ENCODE data around the gene IGF1. TPM values are rescaled to one million over a fixed set of nuclear protein-coding genes. Genes with fewer than 3 reads are reported as not detected.

Gene IGF1
- total and polyA plus RNA-seq, 8 donors: 15.7 to 99.9 (median 25.7) TPM

DNA sequence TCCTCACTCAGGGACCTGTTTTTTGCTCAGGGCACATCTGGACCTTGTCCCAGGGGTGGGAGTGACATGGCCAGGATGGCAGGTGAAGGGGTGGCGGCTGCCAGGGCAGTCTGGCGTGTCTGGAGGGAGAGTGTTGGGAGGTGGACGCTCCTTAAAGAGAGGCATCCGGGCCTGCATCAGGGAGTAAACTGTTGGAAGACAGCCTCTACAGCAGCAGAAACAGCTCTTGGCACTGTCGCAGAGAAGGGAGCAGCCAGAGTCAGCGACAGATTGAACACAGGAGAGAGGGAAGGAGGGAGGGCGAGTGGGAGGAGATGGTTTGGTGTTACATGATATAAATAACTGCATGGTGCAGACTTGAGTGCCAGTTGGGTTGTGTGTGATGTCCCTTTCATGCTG is 52.8 kb downstream of the IGF1 start:
- Histone ChIP-seq H3K36me3 (no peaks in the 10 kb centered on the region), H3K9me3 (no peaks in the 10 kb centered on the region), H3K27me3 (no peaks in the 10 kb centered on the region), H3K4me1 (peaks cover 0 to 3% of the 10 kb centered on the region in 2 donors), H3K4me3 (no peak overlapping the region), H3K27ac (peak overlapping the region in 1 of 2 donors; percentile 34)
- ATAC-seq: no peak
- DNase-seq: peak in 2 of 4 donors; percentile 32 to 50
- intact Hi-C loops (cut with DNase I): no loop called here
- TF ChIP-seq, protein P1, sequence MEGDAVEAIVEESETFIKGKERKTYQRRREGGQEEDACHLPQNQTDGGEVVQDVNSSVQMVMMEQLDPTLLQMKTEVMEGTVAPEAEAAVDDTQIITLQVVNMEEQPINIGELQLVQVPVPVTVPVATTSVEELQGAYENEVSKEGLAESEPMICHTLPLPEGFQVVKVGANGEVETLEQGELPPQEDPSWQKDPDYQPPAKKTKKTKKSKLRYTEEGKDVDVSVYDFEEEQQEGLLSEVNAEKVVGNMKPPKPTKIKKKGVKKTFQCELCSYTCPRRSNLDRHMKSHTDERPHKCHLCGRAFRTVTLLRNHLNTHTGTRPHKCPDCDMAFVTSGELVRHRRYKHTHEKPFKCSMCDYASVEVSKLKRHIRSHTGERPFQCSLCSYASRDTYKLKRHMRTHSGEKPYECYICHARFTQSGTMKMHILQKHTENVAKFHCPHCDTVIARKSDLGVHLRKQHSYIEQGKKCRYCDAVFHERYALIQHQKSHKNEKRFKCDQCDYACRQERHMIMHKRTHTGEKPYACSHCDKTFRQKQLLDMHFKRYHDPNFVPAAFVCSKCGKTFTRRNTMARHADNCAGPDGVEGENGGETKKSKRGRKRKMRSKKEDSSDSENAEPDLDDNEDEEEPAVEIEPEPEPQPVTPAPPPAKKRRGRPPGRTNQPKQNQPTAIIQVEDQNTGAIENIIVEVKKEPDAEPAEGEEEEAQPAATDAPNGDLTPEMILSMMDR (IDR thresholded peaks at IDR 0.05): no peak

DNA sequence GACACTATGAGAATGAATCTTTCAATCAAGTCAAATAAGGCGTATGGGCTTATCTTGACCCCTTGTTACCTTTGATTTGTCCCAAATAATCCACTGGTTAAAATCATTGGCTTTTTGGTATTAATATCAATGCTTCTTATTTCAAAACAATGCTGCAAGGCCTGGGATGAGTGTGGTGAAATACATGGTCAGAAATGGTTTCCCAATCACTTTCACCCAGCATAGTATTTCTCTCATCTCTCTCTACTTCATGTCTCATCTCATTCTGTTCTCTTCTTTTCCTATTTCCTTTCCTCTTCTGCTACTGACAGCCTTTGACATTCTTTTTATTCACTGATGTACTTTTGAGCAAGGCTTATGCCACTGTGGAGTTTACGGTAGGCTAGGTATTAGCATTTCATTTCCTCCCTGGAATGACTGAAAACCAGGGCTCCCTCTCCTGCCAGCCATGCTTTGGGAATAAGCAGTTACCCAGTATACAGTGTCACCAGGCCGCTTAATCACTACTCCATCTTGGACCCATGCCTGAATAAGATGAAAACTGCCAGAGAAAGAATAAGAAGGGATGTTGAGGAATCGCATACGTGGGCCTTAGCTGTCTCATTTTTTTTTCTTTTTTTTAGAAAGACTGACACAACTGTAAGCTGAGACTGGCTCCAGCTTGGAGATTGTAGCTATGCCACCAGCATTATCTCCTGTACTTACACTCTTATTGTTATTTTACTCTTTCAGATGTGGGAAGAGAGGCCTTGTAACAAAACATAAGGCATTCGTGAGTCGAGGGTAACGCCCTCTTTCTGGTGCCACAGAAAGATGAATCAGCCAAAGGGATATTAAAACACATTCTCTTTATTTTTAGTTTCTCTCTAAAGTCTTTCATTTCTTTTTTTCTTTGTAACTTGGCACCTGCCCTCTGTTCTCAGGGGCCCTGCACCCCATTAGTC is 53.5 kb downstream of the IGF1 start:
- peak overlapping the region in 1 of 2 donors; percentile 34 for H3K27ac ChIP-seq
- TF ChIP-seq, protein P1 (IDR thresholded peaks at IDR 0.05): no peak
- intact Hi-C loops (cut with DNase I): no loop called here
- H3K9me3 ChIP-seq: no peaks in the 10 kb centered on the region
- ATAC-seq: no peak
- no peaks in the 10 kb centered on the region for H3K27me3 ChIP-seq
- no peak overlapping the region for H3K4me3 ChIP-seq
- peaks cover 0 to 3% of the 10 kb centered on the region in 2 donors for H3K4me1 ChIP-seq
- DNase-seq: no peak
- no peaks in the 10 kb centered on the region for H3K36me3 ChIP-seq

DNA sequence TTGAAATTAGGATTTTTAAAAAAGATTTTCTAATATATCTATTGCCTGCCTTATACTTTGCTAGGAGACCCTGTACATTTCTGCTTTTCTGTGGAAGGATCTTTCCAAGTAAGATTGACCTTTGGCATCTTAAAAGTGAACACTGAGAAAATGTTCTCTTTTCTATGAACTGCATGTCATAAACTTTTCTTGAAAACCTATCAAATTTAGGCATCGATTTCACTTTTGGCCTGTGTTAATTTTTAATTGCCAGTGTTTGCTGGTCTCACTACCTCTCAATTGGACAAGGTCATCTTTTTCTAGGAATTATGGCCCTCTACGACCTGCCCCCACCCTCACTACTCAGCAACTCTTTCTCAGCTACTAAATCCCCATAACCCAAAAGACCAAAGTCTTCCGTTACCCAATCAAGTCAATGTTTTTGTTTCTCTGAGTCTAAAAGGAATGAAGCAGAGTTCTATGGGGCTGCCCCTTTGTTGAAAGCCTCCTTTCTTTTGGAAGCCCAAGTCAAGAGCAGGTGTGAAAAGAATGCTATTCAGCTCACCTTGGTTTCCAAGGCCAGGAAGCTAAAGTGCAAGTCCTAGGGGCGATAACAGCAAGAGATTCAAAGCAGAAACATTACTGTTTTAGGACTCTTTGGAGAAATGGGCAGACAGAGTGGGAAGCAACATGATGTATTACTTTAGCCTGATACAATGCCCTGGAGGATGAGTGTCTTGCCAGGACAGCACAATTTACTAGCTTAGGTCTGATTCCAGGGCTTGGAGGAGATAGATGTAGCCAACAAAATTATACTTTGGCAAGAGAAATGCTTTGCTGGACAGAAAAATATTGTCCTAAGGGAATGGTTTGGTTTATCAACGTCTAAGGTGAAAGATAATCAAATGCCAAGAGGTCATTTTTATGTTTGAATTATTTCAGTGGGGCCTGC is 55.0 kb downstream of the IGF1 start:
- DNase-seq (no peak), ATAC-seq (no peak)
- Histone ChIP-seq H3K9me3 (no peaks in the 10 kb centered on the region), H3K4me3 (no peak overlapping the region), H3K36me3 (no peaks in the 10 kb centered on the region), H3K27me3 (no peaks in the 10 kb centered on the region), H3K4me1 (peaks cover 0 to 3% of the 10 kb centered on the region in 2 donors), H3K27ac (no peak overlapping the region)
- intact Hi-C loops (cut with DNase I): no loop called here
- TF ChIP-seq, protein P1 (IDR thresholded peaks at IDR 0.05): no peak

DNA sequence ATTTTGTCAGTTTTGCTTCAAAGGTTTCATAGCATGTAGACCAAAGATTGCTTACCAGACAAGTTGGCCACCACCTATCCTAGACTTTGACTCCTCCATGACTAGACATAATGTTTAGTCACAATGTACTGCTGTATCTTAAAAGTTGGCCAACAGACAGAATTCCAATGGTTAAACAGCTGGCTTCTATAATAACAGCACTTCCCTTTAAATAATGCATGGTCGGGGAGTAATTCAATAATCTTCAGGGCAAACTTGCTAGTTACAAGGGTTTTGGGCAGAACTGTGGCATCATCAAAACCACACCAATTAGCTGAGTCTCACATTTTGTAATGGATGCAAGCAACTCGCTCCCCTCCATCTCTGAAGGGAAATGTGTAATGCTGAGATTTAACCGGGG is 56.9 kb downstream of the IGF1 start:
- TF ChIP-seq, protein P1 (IDR thresholded peaks at IDR 0.05): no peak
- DNase-seq (peak in 2 of 4 donors; percentile 49 to 52), ATAC-seq (peak; percentile 38)
- Histone ChIP-seq H3K9me3 (no peaks in the 10 kb centered on the region), H3K4me1 (peaks cover 0 to 3% of the 10 kb centered on the region in 2 donors), H3K27me3 (no peaks in the 10 kb centered on the region), H3K36me3 (no peaks in the 10 kb centered on the region), H3K27ac (no peak overlapping the region), H3K4me3 (no peak overlapping the region)
- intact Hi-C loops (cut with DNase I): no loop called here
